Measurements from ENCODE around the gene F13A1.

DNA sequence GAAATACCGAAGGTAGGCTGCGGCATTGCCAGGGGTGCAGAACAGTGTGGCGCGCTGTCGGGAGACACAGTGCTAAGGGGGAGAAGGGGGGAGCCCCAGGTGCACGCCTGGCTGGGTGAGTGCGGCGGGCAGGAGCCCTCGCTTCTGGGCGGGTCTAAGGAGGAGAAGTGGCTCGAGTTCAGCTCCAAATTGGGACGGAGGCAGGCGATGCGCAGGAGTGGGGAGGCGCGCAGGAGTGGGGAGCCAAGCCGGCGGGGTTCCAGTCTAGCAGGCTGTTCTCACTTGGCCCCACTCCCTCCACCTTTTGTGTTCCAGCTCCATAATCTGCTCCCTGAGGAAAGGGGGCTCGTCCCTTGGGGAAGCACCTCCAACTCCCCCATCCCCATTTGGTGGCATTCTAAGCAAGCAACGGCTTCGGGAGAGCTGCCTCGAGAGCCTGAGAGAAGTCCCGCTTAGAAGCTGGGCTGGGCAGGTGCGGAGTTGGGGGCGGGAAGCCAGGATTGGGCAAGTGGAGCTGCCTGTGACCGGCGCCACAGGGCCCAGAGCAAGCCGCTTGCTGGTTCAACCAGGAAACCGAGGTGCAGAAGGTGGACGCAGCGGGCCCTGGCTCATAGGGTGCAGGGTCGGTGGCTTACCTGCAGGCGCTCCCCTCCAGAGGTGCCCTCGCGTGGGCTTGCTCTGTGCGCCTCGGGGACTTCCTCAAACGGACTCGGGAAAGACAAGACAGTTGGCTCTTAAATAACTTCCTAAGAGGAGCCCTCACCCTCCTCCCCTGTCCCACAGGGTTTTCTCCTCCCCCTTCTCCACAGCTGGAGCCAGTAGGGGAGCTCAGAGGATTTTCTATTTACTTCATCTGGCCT, at the start of gene F13A1:
- TF ChIP-seq, protein P1, sequence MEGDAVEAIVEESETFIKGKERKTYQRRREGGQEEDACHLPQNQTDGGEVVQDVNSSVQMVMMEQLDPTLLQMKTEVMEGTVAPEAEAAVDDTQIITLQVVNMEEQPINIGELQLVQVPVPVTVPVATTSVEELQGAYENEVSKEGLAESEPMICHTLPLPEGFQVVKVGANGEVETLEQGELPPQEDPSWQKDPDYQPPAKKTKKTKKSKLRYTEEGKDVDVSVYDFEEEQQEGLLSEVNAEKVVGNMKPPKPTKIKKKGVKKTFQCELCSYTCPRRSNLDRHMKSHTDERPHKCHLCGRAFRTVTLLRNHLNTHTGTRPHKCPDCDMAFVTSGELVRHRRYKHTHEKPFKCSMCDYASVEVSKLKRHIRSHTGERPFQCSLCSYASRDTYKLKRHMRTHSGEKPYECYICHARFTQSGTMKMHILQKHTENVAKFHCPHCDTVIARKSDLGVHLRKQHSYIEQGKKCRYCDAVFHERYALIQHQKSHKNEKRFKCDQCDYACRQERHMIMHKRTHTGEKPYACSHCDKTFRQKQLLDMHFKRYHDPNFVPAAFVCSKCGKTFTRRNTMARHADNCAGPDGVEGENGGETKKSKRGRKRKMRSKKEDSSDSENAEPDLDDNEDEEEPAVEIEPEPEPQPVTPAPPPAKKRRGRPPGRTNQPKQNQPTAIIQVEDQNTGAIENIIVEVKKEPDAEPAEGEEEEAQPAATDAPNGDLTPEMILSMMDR (IDR thresholded peaks at IDR 0.05) = no peak
- TF ChIP-seq POLR2A (IDR thresholded peaks at IDR 0.05) = no peak

All from uterus (tissue), 2 donors.